GM18507 (cell line): ENCODE measurements around the gene SLC30A7.

Experiments used
- DNase-seq: peaks from one replicate; pipeline ENCODE4 v3.0.0; 2011; ENCODE audit warnings: low read depth; ENCODE audit not compliant: insufficient read length; ENCODE audit errors: extremely low spot score
- FAIRE-seq: peaks from 2 replicates; lab custom pipeline; 2011; peaks lifted over from hg19 to GRCh38; lab: Jason Lieb, UNC

The SLC30A7 gene

GRCh38 chr1:100955322-100955721, 59.4 kb downstream of the SLC30A7 start:
- no peak for DNase-seq
- peak; percentile 45 for FAIRE-seq

GRCh38 chr1:100959502-100960060, 63.7 kb downstream of the SLC30A7 start:
- FAIRE-seq (peak; percentile 5), DNase-seq (no peak)

- DNase-seq, result no peak
- FAIRE-seq, result no peak
Measured at GRCh38 chr1:100960098-100960497, 64.2 kb downstream of the SLC30A7 start.

- FAIRE-seq, result no peak
- DNase-seq, result no peak
Measured at GRCh38 chr1:100968621-100969020, 72.7 kb downstream of the SLC30A7 start.

- DNase-seq, result no peak
- FAIRE-seq, result no peak
Measured at GRCh38 chr1:100969327-100969726, 73.4 kb downstream of the SLC30A7 start.

- DNase-seq (no peak), FAIRE-seq (no peak)
Measured at GRCh38 chr1:100971021-100971420, 75.1 kb downstream of the SLC30A7 start.

- FAIRE-seq, result no peak
- no peak for DNase-seq
Measured at GRCh38 chr1:100972185-100972584, 76.3 kb downstream of the SLC30A7 start.

- FAIRE-seq (no peak), DNase-seq (no peak)
Measured at GRCh38 chr1:100976936-100977335, 81.0 kb downstream of the SLC30A7 start.

- FAIRE-seq (no peak), DNase-seq (no peak)
Measured at GRCh38 chr1:100979631-100980030, 83.7 kb downstream of the SLC30A7 start.

- FAIRE-seq (no peak), DNase-seq (no peak)
Measured at GRCh38 chr1:100982793-100983192, 86.9 kb downstream of the SLC30A7 start.

- no peak for DNase-seq
- FAIRE-seq, result no peak
Measured at GRCh38 chr1:100988121-100988520, 92.2 kb downstream of the SLC30A7 start.

- FAIRE-seq (no peak), DNase-seq (no peak)
Measured at GRCh38 chr1:100989306-100990077, 93.6 kb downstream of the SLC30A7 start.

GRCh38 chr1:100995198-100995988, 99.5 kb downstream of the SLC30A7 start:
- no peak for FAIRE-seq
- no peak for DNase-seq

GRCh38 chr1:100998426-100998825, 102.5 kb downstream of the SLC30A7 start:
- FAIRE-seq, result no peak

GRCh38 chr1:101000131-101000873, 104.4 kb downstream of the SLC30A7 start:
- FAIRE-seq, result no peak
- DNase-seq, result no peak

More at GRCh38 chr1:100998426-100998825, 102.5 kb downstream of the SLC30A7 start:
- DNase-seq, result no peak

- DNase-seq (no peak), FAIRE-seq (no peak)
Measured at GRCh38 chr1:101002551-101002950, 106.7 kb downstream of the SLC30A7 start.

GRCh38 chr1:101003012-101003650, 107.2 kb downstream of the SLC30A7 start:
- no peak for FAIRE-seq
- no peak for DNase-seq

GRCh38 chr1:101004061-101004460, 108.2 kb downstream of the SLC30A7 start:
- DNase-seq (no peak), FAIRE-seq (no peak)

- FAIRE-seq (no peak), DNase-seq (no peak)
Measured at GRCh38 chr1:101004670-101005069, 108.8 kb downstream of the SLC30A7 start.
